ENCODE data around the gene PDE8A. TPM values are rescaled to one million over a fixed set of nuclear protein-coding genes. Genes with fewer than 3 reads are reported as not detected.

PDE8A gene
- total RNA-seq, 4 donors from 2014 or later = 14.0 to 28.6 (median 22.2) TPM

GRCh38 chr15:84987949-84988624, 6.4 kb downstream of the PDE8A start:
- no peaks in the 10 kb centered on the region for H3K36me3 ChIP-seq
- WGBS, 2 donors = 67 to 74% methylated on average over 3 of the region's 3 CpGs
- no peak for TF ChIP-seq POLR2A (IDR thresholded peaks at IDR 0.05)
- TF ChIP-seq, protein P1, sequence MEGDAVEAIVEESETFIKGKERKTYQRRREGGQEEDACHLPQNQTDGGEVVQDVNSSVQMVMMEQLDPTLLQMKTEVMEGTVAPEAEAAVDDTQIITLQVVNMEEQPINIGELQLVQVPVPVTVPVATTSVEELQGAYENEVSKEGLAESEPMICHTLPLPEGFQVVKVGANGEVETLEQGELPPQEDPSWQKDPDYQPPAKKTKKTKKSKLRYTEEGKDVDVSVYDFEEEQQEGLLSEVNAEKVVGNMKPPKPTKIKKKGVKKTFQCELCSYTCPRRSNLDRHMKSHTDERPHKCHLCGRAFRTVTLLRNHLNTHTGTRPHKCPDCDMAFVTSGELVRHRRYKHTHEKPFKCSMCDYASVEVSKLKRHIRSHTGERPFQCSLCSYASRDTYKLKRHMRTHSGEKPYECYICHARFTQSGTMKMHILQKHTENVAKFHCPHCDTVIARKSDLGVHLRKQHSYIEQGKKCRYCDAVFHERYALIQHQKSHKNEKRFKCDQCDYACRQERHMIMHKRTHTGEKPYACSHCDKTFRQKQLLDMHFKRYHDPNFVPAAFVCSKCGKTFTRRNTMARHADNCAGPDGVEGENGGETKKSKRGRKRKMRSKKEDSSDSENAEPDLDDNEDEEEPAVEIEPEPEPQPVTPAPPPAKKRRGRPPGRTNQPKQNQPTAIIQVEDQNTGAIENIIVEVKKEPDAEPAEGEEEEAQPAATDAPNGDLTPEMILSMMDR (IDR thresholded peaks at IDR 0.05) = no peak
- H3K27me3 ChIP-seq = no peaks in the 10 kb centered on the region
- DNase-seq = no peak
- peak overlapping the region in 1 of 4 donors; percentile 37 for H3K27ac ChIP-seq
- H3K4me1 ChIP-seq = peaks cover 10 to 70% (median 26%) of the 10 kb centered on the region in 3 donors
- no peak overlapping the region for H3K4me3 ChIP-seq
- H3K9me3 ChIP-seq = no peaks in the 10 kb centered on the region
- intact Hi-C loops (cut with DNase I) = no loop called here

DNA sequence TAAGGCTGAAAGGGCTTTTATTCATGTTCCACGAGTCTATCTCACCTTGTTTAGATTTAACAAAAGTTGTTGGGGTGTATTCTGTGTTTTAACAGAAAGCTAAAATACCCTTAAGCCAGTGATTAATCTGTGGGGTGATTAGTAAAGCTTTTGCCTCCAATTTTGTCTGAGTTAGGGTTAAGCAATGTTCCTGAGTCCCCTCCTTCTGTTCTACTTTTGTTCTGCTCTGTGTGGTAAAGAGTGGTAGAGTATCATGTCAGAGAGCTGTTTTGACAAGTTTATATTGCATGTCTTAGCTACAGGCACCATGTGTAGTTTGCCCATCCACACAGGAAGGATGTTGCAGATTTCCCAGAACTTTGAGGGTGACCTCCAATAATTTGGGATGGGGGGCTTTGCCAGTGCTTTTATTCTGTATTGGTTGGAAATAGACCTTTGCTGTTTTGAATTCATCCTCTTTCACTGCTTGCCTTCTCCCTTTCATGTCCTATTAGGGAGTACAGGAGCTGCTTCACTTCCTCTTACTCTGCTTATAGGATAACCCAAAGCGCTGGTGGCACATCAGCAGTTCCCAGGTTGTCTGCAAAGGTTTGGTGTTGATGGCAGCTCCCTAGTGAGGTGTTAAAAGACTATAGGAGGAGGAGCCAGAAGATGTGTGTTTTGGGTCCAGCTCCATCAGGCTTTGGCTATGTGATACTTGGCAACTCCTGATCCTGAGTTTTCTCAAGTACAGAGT, 7.4 kb downstream of the PDE8A start:
- 46 to 55% methylated on average over 2 of the region's 2 CpGs for WGBS, 2 donors
- intact Hi-C loops (cut with DNase I) = no loop called here
- Histone ChIP-seq H3K27ac (peak overlapping the region in 1 of 4 donors; percentile 37), H3K4me3 (no peak overlapping the region), H3K4me1 (peaks cover 10 to 61% (median 21%) of the 10 kb centered on the region in 3 donors), H3K9me3 (no peaks in the 10 kb centered on the region), H3K27me3 (no peaks in the 10 kb centered on the region), H3K36me3 (no peaks in the 10 kb centered on the region)
- no peak for DNase-seq
- TF ChIP-seq POLR2A (IDR thresholded peaks at IDR 0.05) = no peak
- TF ChIP-seq, protein P1 (IDR thresholded peaks at IDR 0.05) = no peak

DNA sequence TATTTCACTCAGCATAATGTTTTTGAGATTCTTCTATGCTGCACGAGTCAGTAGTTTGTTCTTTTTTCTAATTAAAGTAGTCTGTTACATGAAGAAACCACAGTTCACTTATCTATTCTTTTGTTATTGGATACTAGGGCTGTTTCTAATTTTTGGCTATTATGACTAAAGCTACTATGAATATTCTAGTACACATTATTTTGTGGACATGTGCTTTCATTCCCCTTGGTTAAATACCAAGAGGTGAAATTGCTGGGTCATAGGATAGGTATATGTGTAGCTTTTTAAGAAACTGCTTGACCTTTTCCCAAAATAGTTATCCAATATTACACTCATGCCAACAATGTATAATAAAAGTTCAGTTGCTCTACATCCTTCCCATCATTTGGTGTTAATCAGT, 8.9 kb downstream of the PDE8A start:
- Histone ChIP-seq H3K27me3 (no peaks in the 10 kb centered on the region), H3K4me1 (peaks cover 10 to 48% (median 21%) of the 10 kb centered on the region in 3 donors), H3K36me3 (no peaks in the 10 kb centered on the region), H3K9me3 (no peaks in the 10 kb centered on the region), H3K4me3 (no peak overlapping the region), H3K27ac (no peak overlapping the region)
- no peak for DNase-seq
- WGBS, 2 donors = 61 to 71% methylated on average over 1 of the region's 1 CpG
- intact Hi-C loops (cut with DNase I) = no loop called here
- TF ChIP-seq POLR2A (IDR thresholded peaks at IDR 0.05) = no peak
- TF ChIP-seq, protein P1 (IDR thresholded peaks at IDR 0.05) = no peak

DNA sequence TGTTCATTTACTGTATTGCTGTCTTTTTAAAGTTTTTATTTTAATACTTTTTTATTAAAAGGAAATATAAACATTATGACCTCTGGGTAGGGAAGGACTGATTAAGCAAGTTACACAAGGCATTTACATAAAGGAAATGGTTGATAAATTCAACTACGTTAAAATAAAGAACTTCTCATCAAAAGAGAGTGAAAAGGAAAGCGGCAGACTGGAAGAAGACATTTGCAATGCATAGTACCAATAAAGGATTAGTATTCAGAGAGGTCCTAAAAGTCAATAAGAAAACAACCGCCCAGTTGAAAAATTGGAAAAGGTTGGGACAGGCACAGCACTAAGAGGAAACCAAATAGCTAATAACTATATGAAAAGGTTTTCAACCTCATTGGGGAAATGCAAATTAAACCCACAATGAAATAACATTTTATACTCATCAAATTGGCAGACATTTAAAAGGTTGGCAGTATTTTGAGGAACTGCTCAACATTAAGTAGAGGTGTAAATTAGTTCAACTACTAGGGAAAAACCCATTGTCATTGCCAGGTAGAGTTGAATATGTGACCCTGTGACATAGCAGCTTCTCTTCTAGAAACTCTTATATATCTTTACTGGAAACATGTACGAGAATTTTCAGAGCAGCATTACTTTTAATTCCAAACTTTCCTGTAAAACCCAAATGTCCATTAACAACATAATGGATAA, 9.5 kb downstream of the PDE8A start:
- H3K4me1 ChIP-seq = peaks cover 10 to 42% (median 21%) of the 10 kb centered on the region in 3 donors
- no peaks in the 10 kb centered on the region for H3K9me3 ChIP-seq
- no peaks in the 10 kb centered on the region for H3K27me3 ChIP-seq
- H3K36me3 ChIP-seq = no peaks in the 10 kb centered on the region
- no peak for TF ChIP-seq POLR2A (IDR thresholded peaks at IDR 0.05)
- TF ChIP-seq, protein P1 (IDR thresholded peaks at IDR 0.05) = no peak
- H3K4me3 ChIP-seq = no peak overlapping the region
- no peak overlapping the region for H3K27ac ChIP-seq
- WGBS, 2 donors = 66% methylated on average over 4 of the region's 4 CpGs
- intact Hi-C loops (cut with DNase I) = no loop called here
- no peak for DNase-seq
